Subcutaneous abdominal adipose tissue (tissue), 5 donors: ENCODE data around the gene GRID1.
"Not testable (repeated sequence)": the region's sequence is repeated elsewhere in the genome, so short reads cannot be mapped to it uniquely, and the experiment has no call there.

Source experiments
- H3K27ac ChIP-seq: one replicate; pipeline ENCODE4 v1.7.0; 2013; ENCODE audit warnings: low read depth, mild to moderate bottlenecking, inconsistent platforms, low read length, moderate library complexity
- H3K27me3 ChIP-seq, 5 donors: one replicate each; pipeline ENCODE4 v1.7.0; 2013; ENCODE audit warnings: low read length in 5 of 5, inconsistent platforms in 1 of 5; ENCODE audit not compliant: control insufficient read depth in 5 of 5, insufficient read depth in 4 of 5
- H3K36me3 ChIP-seq, 5 donors: one replicate each; pipeline ENCODE4 v1.7.0; 2013; ENCODE audit warnings: low read length in 5 of 5; ENCODE audit not compliant: control insufficient read depth in 5 of 5, insufficient read depth in 5 of 5
- H3K4me1 ChIP-seq, 5 donors: one replicate each; pipeline ENCODE4 v1.7.0; 2013; ENCODE audit warnings: low read length in 5 of 5, mild to moderate bottlenecking in 3 of 5, moderate library complexity in 1 of 5; ENCODE audit not compliant: control insufficient read depth in 5 of 5, insufficient read depth in 5 of 5
- H3K4me3 ChIP-seq, 5 donors: one replicate each; pipeline ENCODE4 v1.7.0; 2013; ENCODE audit warnings: low read length in 5 of 5, low read depth in 1 of 5
- H3K9ac ChIP-seq, 5 donors: one replicate each; pipeline ENCODE4 v1.7.0; 2013; ENCODE audit warnings: low read length in 5 of 5, mild to moderate bottlenecking in 4 of 5, moderate library complexity in 3 of 5
- H3K9me3 ChIP-seq, 5 donors: one replicate each; pipeline ENCODE4 v1.7.0; 2013; ENCODE audit warnings: low read length in 5 of 5; ENCODE audit not compliant: control insufficient read depth in 5 of 5
- donor health status: healthy.
- donor health status: healthy.
- donor health status: healthy.
- donor health status: healthy.
- donor health status: healthy.

GRID1 gene

GRCh38 chr10:86178401-86179152 is 188.0 kb downstream of the GRID1 start:
- no peak overlapping the region for H3K4me3 ChIP-seq
- H3K9me3 ChIP-seq, result no peaks in the 10 kb centered on the region
- no peak overlapping the region for H3K27ac ChIP-seq
- H3K4me1 ChIP-seq, result no peaks in the 10 kb centered on the region
- H3K27me3 ChIP-seq, result peaks cover 0 to 14% (median 3%) of the 10 kb centered on the region in 5 donors
- no peaks in the 10 kb centered on the region for H3K36me3 ChIP-seq
- H3K9ac ChIP-seq, result no peak overlapping the region

- Histone ChIP-seq H3K4me3 (no peak overlapping the region), H3K9me3 (no peaks in the 10 kb centered on the region), H3K36me3 (no peaks in the 10 kb centered on the region), H3K4me1 (no peaks in the 10 kb centered on the region), H3K27ac (no peak overlapping the region), H3K27me3 (peaks cover 0 to 14% (median 3%) of the 10 kb centered on the region in 5 donors), H3K9ac (no peak overlapping the region)
Observed at GRCh38 chr10:86177537-86178155, 188.9 kb downstream of the GRID1 start.

GRCh38 chr10:86176850-86177536 is 189.6 kb downstream of the GRID1 start:
- Histone ChIP-seq H3K36me3 (no peaks in the 10 kb centered on the region), H3K27me3 (peaks cover 0 to 14% (median 3%) of the 10 kb centered on the region in 5 donors), H3K27ac (no peak overlapping the region), H3K4me3 (no peak overlapping the region), H3K4me1 (no peaks in the 10 kb centered on the region), H3K9ac (no peak overlapping the region), H3K9me3 (no peaks in the 10 kb centered on the region)

- H3K27me3 ChIP-seq, result peaks cover 0 to 11% (median 0%) of the 10 kb centered on the region in 5 donors
- H3K9ac ChIP-seq, result not testable (repeated sequence)
Observed at GRCh38 chr10:86175476-86175875, 191.1 kb downstream of the GRID1 start.

GRCh38 chr10:86172301-86172700 is 194.3 kb downstream of the GRID1 start:
- H3K27me3 ChIP-seq, result peaks cover 0 to 6% (median 0%) of the 10 kb centered on the region in 5 donors
- H3K27ac ChIP-seq, result no peak overlapping the region
- no peak overlapping the region for H3K9ac ChIP-seq
- H3K36me3 ChIP-seq, result no peaks in the 10 kb centered on the region
- no peaks in the 10 kb centered on the region for H3K9me3 ChIP-seq
- H3K4me3 ChIP-seq, result no peak overlapping the region
- no peaks in the 10 kb centered on the region for H3K4me1 ChIP-seq

More at GRCh38 chr10:86175476-86175875, 191.1 kb downstream of the GRID1 start:
- not testable (repeated sequence) for H3K36me3 ChIP-seq, H3K4me3 ChIP-seq, H3K9me3 ChIP-seq, H3K4me1 ChIP-seq, H3K27ac ChIP-seq

GRCh38 chr10:86170255-86171108 is 196.1 kb downstream of the GRID1 start:
- H3K36me3 ChIP-seq, result no peaks in the 10 kb centered on the region
- H3K9me3 ChIP-seq, result no peaks in the 10 kb centered on the region
- H3K27ac ChIP-seq, result no peak overlapping the region
- no peak overlapping the region for H3K4me3 ChIP-seq
- H3K27me3 ChIP-seq, result no peaks in the 10 kb centered on the region
- no peak overlapping the region for H3K9ac ChIP-seq
- no peaks in the 10 kb centered on the region for H3K4me1 ChIP-seq

GRCh38 chr10:86169506-86170254 is 196.9 kb downstream of the GRID1 start:
- Histone ChIP-seq H3K4me1 (no peaks in the 10 kb centered on the region), H3K27ac (no peak overlapping the region), H3K9ac (no peak overlapping the region), H3K36me3 (no peaks in the 10 kb centered on the region), H3K27me3 (no peaks in the 10 kb centered on the region), H3K4me3 (no peak overlapping the region), H3K9me3 (no peaks in the 10 kb centered on the region)

GRCh38 chr10:86169066-86169465 is 197.5 kb downstream of the GRID1 start:
- H3K36me3 ChIP-seq, result no peaks in the 10 kb centered on the region
- H3K4me1 ChIP-seq, result no peaks in the 10 kb centered on the region
- H3K27me3 ChIP-seq, result no peaks in the 10 kb centered on the region
- H3K9ac ChIP-seq, result no peak overlapping the region
- H3K9me3 ChIP-seq, result no peaks in the 10 kb centered on the region
- no peak overlapping the region for H3K4me3 ChIP-seq
- no peak overlapping the region for H3K27ac ChIP-seq

- Histone ChIP-seq H3K36me3 (no peaks in the 10 kb centered on the region), H3K27me3 (no peaks in the 10 kb centered on the region), H3K9me3 (no peaks in the 10 kb centered on the region), H3K27ac (no peak overlapping the region), H3K9ac (no peak overlapping the region), H3K4me3 (no peak overlapping the region), H3K4me1 (no peaks in the 10 kb centered on the region)
Observed at GRCh38 chr10:86168256-86168655, 198.3 kb downstream of the GRID1 start.
